ENCODE data around the gene LSR. TPM values are rescaled to one million over a fixed set of nuclear protein-coding genes. Genes with fewer than 3 reads are reported as not detected.

The LSR gene
- total RNA-seq, 4 donors from 2014 or later = 4.0 to 15.8 (median 5.0) TPM

- no peak for TF ChIP-seq CTCF (IDR thresholded peaks at IDR 0.05; ENCODE audit: low read depth)
Measured at GRCh38 chr19:35267818-35268535, 19.2 kb downstream of the LSR start.

GRCh38 chr19:35268536-35269437, 20.0 kb downstream of the LSR start, which contains the start of gene USF2:
TSS of gene USF2 (plus strand) at chr19:35268962. CDS start at chr19:35269102, 140 bp downstream.
- no peak for TF ChIP-seq CTCF (IDR thresholded peaks at IDR 0.05; ENCODE audit: low read depth)

- TF ChIP-seq CTCF (IDR thresholded peaks at IDR 0.05; ENCODE audit: low read depth) = no peak
Measured at GRCh38 chr19:35269438-35270117, 20.8 kb downstream of the LSR start.

GRCh38 chr19:35270381-35270811, 21.6 kb downstream of the LSR start:
- TF ChIP-seq CTCF (IDR thresholded peaks at IDR 0.05; ENCODE audit: low read depth) = no peak

- TF ChIP-seq CTCF (IDR thresholded peaks at IDR 0.05; ENCODE audit: low read depth) = no peak
Measured at GRCh38 chr19:35271546-35271945, 22.7 kb downstream of the LSR start.

- no peak for TF ChIP-seq CTCF (IDR thresholded peaks at IDR 0.05; ENCODE audit: low read depth)
Measured at GRCh38 chr19:35272122-35272719, 23.4 kb downstream of the LSR start.
